Kidney epithelial cell (primary cell): ENCODE data around the gene CRABP1. TPM values are rescaled to one million over a fixed set of nuclear protein-coding genes. Genes with fewer than 3 reads are reported as not detected.

Experiments
- DNase-seq: peaks from one replicate; pipeline ENCODE4 v3.0.0-alpha.2; 2010; ENCODE audit warnings: low read depth
- H3K27me3 ChIP-seq: 2 replicates; pipeline ENCODE4 v1.6.0; 2011; ENCODE audit warnings: low read length; ENCODE audit not compliant: control insufficient read depth, insufficient read depth
- H3K36me3 ChIP-seq: 2 replicates; pipeline ENCODE4 v1.5.1; 2011; ENCODE audit warnings: low read length; ENCODE audit not compliant: control insufficient read depth, insufficient read depth
- H3K4me3 ChIP-seq: 2 replicates; pipeline ENCODE4 v1.5.1; 2011; ENCODE audit warnings: low read depth, mild to moderate bottlenecking, control low read depth, low read length
- CTCF ChIP-seq: IDR thresholded peaks from 2 replicates; pipeline ENCODE4 v1.5.1; 2011; ENCODE audit warnings: mild to moderate bottlenecking, moderate library complexity, low read length, control low read depth, inconsistent platforms; ENCODE audit not compliant: insufficient read depth, poor library complexity, severe bottlenecking
- total RNA-seq: library from RNA; depleted of rRNA; stranded (reverse); fragments of >200 nt; gene quantifications from 2 replicates; pipeline ENCODE4 v1.2.3, GENCODE V29; 2015

Gene CRABP1
- total RNA-seq, 1 donor from 2014 or later = not detected

- peaks cover 3% of the 10 kb centered on the region for H3K27me3 ChIP-seq
- no peak for DNase-seq
- no peak for TF ChIP-seq CTCF
- no peak overlapping the region for H3K4me3 ChIP-seq
- no peaks in the 10 kb centered on the region for H3K36me3 ChIP-seq
Observed at GRCh38 chr15:78396976-78397375, 56.8 kb downstream of the CRABP1 start.

- H3K27me3 ChIP-seq = peaks cover 3% of the 10 kb centered on the region
- TF ChIP-seq CTCF = no peak
- H3K36me3 ChIP-seq = no peaks in the 10 kb centered on the region
- H3K4me3 ChIP-seq = no peak overlapping the region
- no peak for DNase-seq
Observed at GRCh38 chr15:78397382-78397781, 57.2 kb downstream of the CRABP1 start.

Other genes starting within 250 kb of the CRABP1 start
- not detected in 2 replicates for gene SH2D7, start 247.8 kb upstream of the CRABP1 start, total RNA-seq
- 16.3 and 21.4 TPM in 2 replicates for gene CIB2, start 208.9 kb upstream of the CRABP1 start, total RNA-seq
- 37.4 and 60.4 TPM in 2 replicates for gene IDH3A, start 191.0 kb upstream of the CRABP1 start, total RNA-seq
- gene ACSBG1, start 105.8 kb upstream of the CRABP1 start, total RNA-seq = not detected in 2 replicates
- 9.9 and 11.0 TPM in 2 replicates for gene DNAJA4, start 75.8 kb upstream of the CRABP1 start, total RNA-seq
- 51.1 and 54.6 TPM in 2 replicates for gene SKIC8, start 40.7 kb upstream of the CRABP1 start, total RNA-seq
- gene IREB2, start 97.9 kb downstream of the CRABP1 start, total RNA-seq = 22.5 and 23.5 TPM in 2 replicates
- 3.9 and 4.4 TPM in 2 replicates for gene HYKK, start 167.2 kb downstream of the CRABP1 start, total RNA-seq
- 209 and 243 TPM in 2 replicates for gene PSMA4, start 200.1 kb downstream of the CRABP1 start, total RNA-seq
- gene CHRNA5, start 225.2 kb downstream of the CRABP1 start, total RNA-seq = 4.7 and 13.7 TPM in 2 replicates